ENCODE data around the gene ASCC2.

The ASCC2 gene

GRCh38 chr22:29872989-29873388 lies 34.9 kb upstream of the ASCC2 start:
- TF ChIP-seq ZNF565 (CRISPR knock-in tag; conservative IDR thresholded peaks at IDR 0.05; ENCODE audit: low read depth) = no peak
- TF ChIP-seq ARNTL (CRISPR knock-in tag; IDR thresholded peaks at IDR 0.05; ENCODE audit: borderline replicate concordance, low read depth) = no peak
- ATAC-seq = no peak

- TF ChIP-seq ZC3H10 (CRISPR knock-in tag; IDR thresholded peaks at IDR 0.05) = no peak
- no peak for TF ChIP-seq BACH2 (CRISPR knock-in tag; IDR thresholded peaks at IDR 0.05; ENCODE audit: borderline replicate concordance)
- no peak for TF ChIP-seq SNAI2 (CRISPR knock-in tag; IDR thresholded peaks at IDR 0.05)
- no peak for TF ChIP-seq POU6F1 (CRISPR knock-in tag; IDR thresholded peaks at IDR 0.05; ENCODE audit: borderline replicate concordance, low read depth)
- no peak for TF ChIP-seq ARNTL (CRISPR knock-in tag; IDR thresholded peaks at IDR 0.05; ENCODE audit: borderline replicate concordance, low read depth)
- no peak for TF ChIP-seq ZFP30 (CRISPR knock-in tag; IDR thresholded peaks at IDR 0.05)
- TF ChIP-seq ISL1 (CRISPR knock-in tag; IDR thresholded peaks at IDR 0.05) = no peak
- TF ChIP-seq PATZ1 (CRISPR knock-in tag; IDR thresholded peaks at IDR 0.05; ENCODE audit: borderline replicate concordance) = no peak
- TF ChIP-seq ZNF565 (CRISPR knock-in tag; conservative IDR thresholded peaks at IDR 0.05; ENCODE audit: low read depth) = no peak
- TF ChIP-seq ZFP3 (CRISPR knock-in tag; IDR thresholded peaks at IDR 0.05) = no peak
- TF ChIP-seq TOX (CRISPR knock-in tag; IDR thresholded peaks at IDR 0.05; ENCODE audit: borderline replicate concordance) = no peak
- no peak for TF ChIP-seq ESRRG (CRISPR knock-in tag; IDR thresholded peaks at IDR 0.05)
- no peak for TF ChIP-seq OSR1 (CRISPR knock-in tag; IDR thresholded peaks at IDR 0.05)
- TF ChIP-seq CSDC2 (CRISPR knock-in tag; IDR thresholded peaks at IDR 0.05) = no peak
- TF ChIP-seq GLIS3 (CRISPR knock-in tag; IDR thresholded peaks at IDR 0.05) = no peak
- no peak for TF ChIP-seq TCF4 (CRISPR knock-in tag; IDR thresholded peaks at IDR 0.05; ENCODE audit: borderline replicate concordance)
- TF ChIP-seq TSHZ2 (CRISPR knock-in tag; IDR thresholded peaks at IDR 0.05) = no peak
- TF ChIP-seq CSRNP3 (CRISPR knock-in tag; IDR thresholded peaks at IDR 0.05) = no peak
- TF ChIP-seq RARB (CRISPR knock-in tag; IDR thresholded peaks at IDR 0.05) = no peak
- no peak for TF ChIP-seq ZNF70 (CRISPR knock-in tag; IDR thresholded peaks at IDR 0.05)
- ATAC-seq = no peak
Measured at GRCh38 chr22:29872144-29872893, 34.2 kb upstream of the ASCC2 start.

GRCh38 chr22:29871684-29872083 lies 33.6 kb upstream of the ASCC2 start:
- no peak for ATAC-seq
- no peak for TF ChIP-seq ZC3H10 (CRISPR knock-in tag; IDR thresholded peaks at IDR 0.05)
- TF ChIP-seq CSRNP3 (CRISPR knock-in tag; IDR thresholded peaks at IDR 0.05) = no peak
- TF ChIP-seq ZNF70 (CRISPR knock-in tag; IDR thresholded peaks at IDR 0.05) = no peak
- TF ChIP-seq ZNF565 (CRISPR knock-in tag; conservative IDR thresholded peaks at IDR 0.05; ENCODE audit: low read depth) = no peak
- TF ChIP-seq POU6F1 (CRISPR knock-in tag; IDR thresholded peaks at IDR 0.05; ENCODE audit: borderline replicate concordance, low read depth) = no peak
- TF ChIP-seq ZFP30 (CRISPR knock-in tag; IDR thresholded peaks at IDR 0.05) = no peak
- TF ChIP-seq ARNTL (CRISPR knock-in tag; IDR thresholded peaks at IDR 0.05; ENCODE audit: borderline replicate concordance, low read depth) = no peak
- TF ChIP-seq TOX (CRISPR knock-in tag; IDR thresholded peaks at IDR 0.05; ENCODE audit: borderline replicate concordance) = no peak
- no peak for TF ChIP-seq RARB (CRISPR knock-in tag; IDR thresholded peaks at IDR 0.05)
- no peak for TF ChIP-seq ISL1 (CRISPR knock-in tag; IDR thresholded peaks at IDR 0.05)
- no peak for TF ChIP-seq CREB5 (CRISPR knock-in tag; IDR thresholded peaks at IDR 0.05; ENCODE audit: low read depth)
- no peak for TF ChIP-seq PATZ1 (CRISPR knock-in tag; IDR thresholded peaks at IDR 0.05; ENCODE audit: borderline replicate concordance)
- TF ChIP-seq TCF4 (CRISPR knock-in tag; IDR thresholded peaks at IDR 0.05; ENCODE audit: borderline replicate concordance) = no peak

Data from SK-N-SH treated with all-trans-retinoic acid at 6 μM for 48 hours (cell line).